H1 (cell line): ENCODE measurements around the gene CAMK1G. TPM values are rescaled to one million over a fixed set of nuclear protein-coding genes. Genes with fewer than 3 reads are reported as not detected.

ENCODE experiments used
- EZH2 ChIP-seq: fragments of 200-600 bp; sonication (generic); IDR thresholded peaks from 2 replicates; pipeline ENCODE4 v1.7.1; 2012; ENCODE audit warnings: low read depth, mild to moderate bottlenecking, moderate library complexity, low read length, inconsistent platforms; ENCODE audit not compliant: severe bottlenecking
- polyA plus RNA-seq, 7 experiments: library from polyadenylated mRNA; depleted of rRNA in 3 of 7; stranded (reverse) in 5 of 7; unstranded in 2 of 7; fragments of >200 nt in 5 of 7; fragments of 200-250 nt in 2 of 7; gene quantifications; 1 replicate in 5 of 7; 2 replicates in 1 of 7; 4 replicates in 1 of 7; pipeline versions ENCODE4 v1.2.1 to v1.2.3, GENCODE V29; 2011 to 2013; ENCODE audit warnings: missing spikeins in 2 of 7, mixed read lengths in 2 of 7
- total RNA-seq: library from RNA; stranded (reverse); fragmentation: NEBNext Ultra II Directional; extraction: Animal tissue kit (Norgen Biotek cat#: 25700); gene quantifications from 2 replicates; pipeline ENCODE4 v1.2.1, GENCODE V29; 2021

CAMK1G gene
- total and polyA plus RNA-seq, 2 of the 8 experiments (the other 6 are each of a cell fraction or from before 2014, with no cell fraction given) = 1.00 to 1.0 TPM

GRCh38 chr1:209616366-209617046 lies 33.0 kb downstream of the CAMK1G start (continued):
- TF ChIP-seq EZH2 = no peak
